NOMO-1 treated with DMSO at 0.1 percent for 48 hours (cell line): ENCODE results near the gene TSPAN13.
A peak's percentile ranks its signal among the peaks of the same experiment; 100 is the strongest.

Source experiments
- DNase-seq: peaks from one replicate; lab custom pipeline; 2025; ENCODE audit not compliant: unreplicated experiment; lab: John Stamatoyannopoulos, UW

The TSPAN13 gene

GRCh38 chr7:16810573-16810972 lies 57.0 kb downstream of the TSPAN13 start:
- DNase-seq = no peak

DNA sequence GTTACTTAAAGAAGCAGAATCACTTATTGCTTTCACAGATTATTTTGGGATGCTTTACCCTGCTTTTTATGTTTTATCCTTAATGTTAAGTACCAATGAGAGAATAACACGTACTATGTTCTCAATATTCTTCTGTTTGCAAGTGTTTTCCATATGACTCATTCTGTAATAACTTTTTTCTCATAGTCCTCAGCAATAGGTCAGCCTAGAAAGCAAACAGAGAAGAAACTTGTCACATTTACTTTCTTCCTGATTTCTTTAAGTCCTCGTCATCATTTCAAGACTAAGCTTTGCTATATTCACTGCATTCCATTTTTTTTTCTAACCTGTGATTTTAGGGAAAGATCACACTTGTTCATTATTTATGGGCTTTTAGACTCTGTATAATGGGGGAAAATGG lies 58.0 kb downstream of the TSPAN13 start:
- DNase-seq = peak; percentile 67

- no peak for DNase-seq
These were observed 59.1 kb downstream of the TSPAN13 start for GRCh38 chr7:16812542-16813231.

DNA sequence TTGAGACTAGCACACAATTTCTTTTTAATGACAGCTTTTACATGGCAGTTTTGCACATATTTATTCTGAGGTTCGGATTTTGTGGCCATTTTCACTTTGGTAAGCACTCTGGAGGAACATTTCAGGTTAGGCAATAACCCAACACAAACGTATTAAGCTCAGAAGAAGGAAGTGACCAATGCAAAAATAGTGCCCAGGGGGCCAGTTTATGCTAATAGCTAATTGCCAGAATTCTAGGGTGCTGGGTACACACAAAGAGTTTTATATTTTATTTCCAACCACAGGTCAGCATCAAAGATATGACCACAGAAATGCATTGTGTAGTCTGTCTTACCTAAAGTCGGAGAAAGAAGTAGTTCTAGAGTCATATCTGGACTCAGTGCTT lies 59.7 kb downstream of the TSPAN13 start:
- peak; percentile 81 for DNase-seq

- DNase-seq = no peak
These were observed 61.4 kb downstream of the TSPAN13 start for GRCh38 chr7:16815001-16815400.

GRCh38 chr7:16816824-16817223 lies 63.3 kb downstream of the TSPAN13 start:
- DNase-seq = peak; percentile 88

- peak; percentile 12 for DNase-seq
These were observed 64.0 kb downstream of the TSPAN13 start for GRCh38 chr7:16817536-16817935.

DNA sequence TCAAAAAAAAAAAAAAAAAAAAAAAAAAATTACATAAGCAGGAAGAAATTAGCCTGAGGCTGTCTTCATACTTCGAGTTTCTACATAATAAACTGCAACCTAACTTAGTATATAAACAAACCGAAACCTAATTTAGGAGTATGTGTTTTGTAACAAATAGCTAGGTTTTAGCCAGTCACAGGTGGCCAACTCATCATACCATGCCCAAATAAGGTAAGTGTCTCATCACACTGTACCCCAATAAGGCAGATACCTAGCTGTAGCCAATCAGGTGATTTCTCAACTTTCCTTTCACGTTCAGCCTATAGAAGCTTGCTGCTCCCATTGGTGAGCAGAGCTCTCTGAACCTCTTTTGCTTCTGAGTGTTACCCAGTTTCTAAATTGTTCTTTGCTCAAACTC lies 65.2 kb downstream of the TSPAN13 start:
- DNase-seq = no peak

DNA sequence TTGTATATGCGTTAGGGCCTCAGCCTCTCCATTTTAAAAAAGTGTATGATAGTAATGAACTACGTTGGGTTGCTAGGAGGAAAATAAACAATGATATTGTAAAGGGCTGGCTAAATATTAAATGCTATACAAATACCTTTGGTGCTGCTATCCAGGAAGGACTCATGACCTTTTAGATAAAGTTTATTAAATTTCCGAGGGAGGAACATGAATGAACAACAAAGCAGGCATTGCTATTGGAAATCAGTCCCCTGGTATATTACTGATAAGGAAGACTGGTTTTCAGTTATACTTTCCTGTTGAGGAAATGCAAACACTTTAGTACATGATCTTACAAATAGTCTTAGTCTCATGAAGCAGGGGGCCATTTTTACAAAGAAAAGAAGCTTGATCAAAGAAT lies 68.5 kb downstream of the TSPAN13 start:
- no peak for DNase-seq

GRCh38 chr7:16826060-16826459 lies 72.5 kb downstream of the TSPAN13 start:
- no peak for DNase-seq

GRCh38 chr7:16833373-16833772 lies 79.8 kb downstream of the TSPAN13 start:
- no peak for DNase-seq
